Measurements from ENCODE around the gene AFDN.

- TF ChIP-seq CTCF (conservative IDR thresholded peaks at IDR 0.05; ENCODE audit: low read depth, low read length) (no peak), EZH2 (IDR thresholded peaks at IDR 0.05; ENCODE audit: borderline replicate concordance, low read depth, low read length, poor library complexity, severe bottlenecking) (no peak)
Observed at GRCh38 chr6:167952512-167952859, 125.8 kb downstream of the AFDN start.
